Cerebellar nuclear complex (tissue), 1 donor: Measurements from ENCODE around the gene CSF1R.

Experiments
- DNase-seq, 2 experiments: peaks; one replicate each; lab custom pipeline; 2025; lab: John Stamatoyannopoulos, UW

The CSF1R gene

DNA sequence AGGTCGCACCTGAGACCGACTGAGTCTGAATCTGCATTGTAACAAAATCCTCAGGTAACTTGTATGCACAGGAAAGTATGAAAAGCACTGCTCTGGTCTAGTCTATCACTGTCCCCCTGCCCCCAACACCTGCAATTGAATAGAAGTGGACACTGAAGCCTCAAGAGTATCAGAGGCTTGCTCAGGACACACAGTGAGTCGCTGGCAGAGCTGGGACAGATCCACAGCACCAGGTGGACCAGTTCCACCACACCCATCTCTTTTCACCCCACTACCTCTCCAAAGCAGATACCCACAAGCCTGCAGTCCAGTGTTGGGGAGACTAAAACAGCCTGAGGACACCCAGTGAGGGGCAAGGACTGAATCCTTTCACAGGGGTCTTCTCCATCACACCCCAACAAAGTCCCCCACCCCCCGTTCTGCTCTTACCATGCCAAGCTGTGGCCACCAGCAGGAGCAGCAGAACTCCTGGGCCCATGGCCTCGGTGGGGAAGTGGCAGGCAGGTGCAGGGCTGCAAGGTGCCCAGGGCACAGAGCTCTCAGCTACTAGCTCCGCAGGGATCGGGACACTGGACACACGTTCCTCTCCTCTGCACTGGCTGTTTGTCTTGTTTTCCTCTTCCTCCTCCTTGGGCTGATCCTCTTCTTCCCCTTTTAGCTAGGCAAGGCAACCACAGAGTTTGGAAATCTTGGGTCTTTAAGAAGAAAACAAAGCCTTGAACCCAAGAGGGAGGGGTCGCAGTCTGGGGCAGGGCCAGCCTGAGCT is at the start of gene CSF1R:
Gene CSF1R (minus strand): TSS at position 605 of the 766 bp plus-strand sequence. CDS start 127 bp downstream, at position 478.
- DNase-seq, result no peak

DNA sequence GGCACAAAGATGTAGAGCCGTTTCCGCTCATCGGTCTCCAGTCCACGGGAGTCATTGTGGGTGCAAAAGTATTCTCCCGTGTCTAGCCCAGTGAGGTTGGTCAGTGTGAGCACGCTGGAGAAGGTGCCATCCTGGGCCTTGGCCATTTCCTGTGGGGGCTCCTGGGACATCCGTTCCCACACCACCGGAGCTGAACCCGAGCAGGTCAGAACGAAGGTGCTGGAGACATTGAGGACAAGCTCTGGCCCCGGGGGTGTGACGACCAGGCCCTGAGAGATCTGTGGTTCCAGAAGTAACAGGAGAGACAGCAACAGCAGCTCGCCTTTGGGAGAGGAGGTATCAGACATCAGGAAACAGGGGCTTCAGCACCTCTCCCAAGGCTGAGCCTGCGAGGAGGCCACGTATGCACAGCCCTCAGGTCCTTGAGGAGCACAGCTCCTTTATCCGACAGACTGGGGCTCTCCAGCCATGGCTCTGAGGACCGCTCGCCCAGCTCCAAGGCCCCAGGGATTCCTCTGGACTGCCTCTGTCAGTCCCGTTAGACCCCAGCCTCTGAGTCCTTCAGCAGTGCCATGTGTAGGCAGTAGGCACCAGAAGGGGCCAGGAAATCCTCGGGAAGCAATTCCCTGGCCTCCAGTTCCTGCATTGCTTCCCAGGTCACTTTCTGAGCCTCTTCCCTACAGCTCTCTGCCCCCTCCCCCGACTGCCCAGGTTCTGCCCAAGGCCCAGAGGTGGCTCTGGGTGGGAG is 49.4 kb upstream of the CSF1R start:
- DNase-seq, result no peak

DNA sequence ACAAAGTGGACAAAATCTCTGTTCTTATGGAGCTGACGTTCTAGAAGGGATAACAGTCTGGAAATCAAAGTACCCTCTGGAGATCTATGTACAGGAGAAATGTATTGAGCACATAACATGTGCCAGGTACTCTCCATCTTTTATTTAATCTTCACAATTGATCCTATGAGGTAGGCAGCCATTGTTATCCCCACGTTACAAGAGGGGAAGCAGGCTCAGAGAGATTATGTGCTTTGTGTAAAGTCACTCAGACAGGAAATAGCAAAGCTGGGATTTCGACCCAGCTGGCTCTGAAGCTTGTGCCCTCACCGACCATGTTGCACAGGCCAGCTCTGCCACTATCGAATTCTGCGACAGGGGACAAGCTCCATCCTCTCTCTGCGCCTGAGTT is 47.8 kb upstream of the CSF1R start:
- DNase-seq, result no peak

DNA sequence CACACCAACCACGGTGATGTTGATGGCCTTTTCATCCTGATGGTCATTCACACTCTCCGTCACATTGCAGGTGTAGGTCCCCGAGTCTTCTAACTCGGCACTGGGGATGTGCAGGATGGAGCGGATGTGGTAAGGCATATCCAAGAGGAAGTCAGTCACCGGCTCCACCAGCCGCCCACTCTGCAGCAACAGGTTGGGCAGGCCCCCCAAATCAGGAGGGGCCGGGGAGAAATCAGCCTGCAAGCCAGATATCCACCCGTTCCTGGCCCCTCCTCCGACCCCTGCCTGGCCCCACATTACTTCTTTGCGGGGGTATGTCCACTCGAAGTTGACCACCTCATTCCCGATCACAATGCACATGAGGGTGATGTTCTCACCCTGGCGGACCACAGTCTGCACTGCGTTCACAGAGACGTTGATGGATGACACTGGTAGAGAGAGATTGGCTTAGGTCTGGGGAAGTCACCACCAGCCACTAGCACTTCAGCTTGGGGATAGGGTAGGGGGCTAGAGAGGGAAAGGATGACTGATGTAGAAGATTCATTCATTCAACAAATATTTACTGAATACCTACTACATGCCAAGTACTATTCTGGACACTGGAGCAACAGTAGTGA is 47.3 kb upstream of the CSF1R start:
- DNase-seq, result no peak

DNA sequence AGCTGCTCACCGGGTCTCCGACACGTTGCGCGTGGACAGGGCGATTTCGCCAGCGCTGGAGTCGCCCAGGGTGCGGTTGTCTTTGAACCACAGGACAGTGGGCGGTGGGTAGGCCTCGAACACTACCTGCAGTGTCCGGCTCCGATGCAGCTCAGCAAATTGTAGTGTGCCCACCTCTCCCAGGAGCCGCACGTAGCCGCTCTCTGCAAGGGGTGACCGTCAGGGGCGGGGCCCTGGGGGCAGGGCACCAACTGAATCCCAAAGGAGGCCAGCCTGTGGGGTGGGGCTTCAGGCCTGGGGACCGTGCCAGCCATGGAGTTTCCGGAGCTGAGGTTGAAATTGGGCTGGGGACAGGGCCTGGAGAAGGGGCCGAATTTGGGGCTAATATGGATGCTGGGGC is 46.4 kb upstream of the CSF1R start:
- DNase-seq, result no peak

DNA sequence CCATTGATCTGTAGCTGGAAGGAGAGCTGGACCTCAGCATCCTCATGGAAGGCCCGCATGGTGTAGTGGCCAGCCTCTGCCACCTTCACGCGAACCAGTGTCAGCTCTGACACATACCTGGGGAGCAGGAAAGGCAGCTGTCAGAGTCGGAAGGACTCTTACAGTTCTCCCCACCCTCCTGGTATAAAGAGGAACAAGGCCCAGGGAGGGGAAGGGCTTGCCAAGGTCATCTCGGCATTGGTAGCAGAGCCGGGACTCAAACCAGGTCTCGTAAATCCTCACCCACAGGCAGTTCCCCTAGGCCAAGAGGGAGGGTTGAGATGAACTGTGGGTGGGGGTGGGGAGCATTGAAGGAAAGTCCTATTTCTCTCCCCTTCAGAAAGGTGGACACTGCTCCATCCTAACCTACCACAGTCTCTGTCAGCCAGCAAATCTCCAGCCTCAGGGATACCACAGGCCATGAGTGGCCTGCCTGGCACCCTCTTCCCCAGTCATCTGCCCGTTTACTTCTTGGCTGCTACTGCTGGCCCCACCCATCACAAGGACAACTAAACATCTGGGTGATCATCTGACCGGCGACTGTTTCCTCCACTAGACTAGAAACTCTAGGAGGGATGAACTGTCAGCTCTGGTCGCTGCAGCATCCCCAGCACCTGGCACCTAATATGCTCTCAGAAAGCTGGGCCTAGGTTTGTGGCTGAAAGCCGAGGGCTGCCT is 45.8 kb upstream of the CSF1R start:
- DNase-seq, result no peak

DNA sequence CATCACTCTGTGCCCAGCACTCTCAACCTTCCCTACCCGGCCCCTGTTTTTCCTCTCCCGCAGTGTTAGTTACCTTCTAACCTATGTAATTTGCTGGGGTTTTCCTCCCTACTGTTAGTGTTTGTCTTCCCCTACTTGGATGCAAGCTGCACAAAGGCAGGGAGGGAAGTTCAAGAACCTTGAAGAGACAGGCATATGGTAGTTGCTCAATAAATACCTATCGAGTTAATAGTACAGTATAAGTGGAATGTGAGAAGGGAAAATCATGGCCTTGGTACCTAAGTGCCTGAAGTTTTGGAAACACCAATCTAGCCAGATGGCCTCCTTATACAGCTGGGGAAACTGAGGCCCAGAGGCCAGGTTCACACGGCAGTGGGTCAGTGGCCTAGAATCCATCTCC is 45.1 kb upstream of the CSF1R start:
- DNase-seq, result no peak

DNA sequence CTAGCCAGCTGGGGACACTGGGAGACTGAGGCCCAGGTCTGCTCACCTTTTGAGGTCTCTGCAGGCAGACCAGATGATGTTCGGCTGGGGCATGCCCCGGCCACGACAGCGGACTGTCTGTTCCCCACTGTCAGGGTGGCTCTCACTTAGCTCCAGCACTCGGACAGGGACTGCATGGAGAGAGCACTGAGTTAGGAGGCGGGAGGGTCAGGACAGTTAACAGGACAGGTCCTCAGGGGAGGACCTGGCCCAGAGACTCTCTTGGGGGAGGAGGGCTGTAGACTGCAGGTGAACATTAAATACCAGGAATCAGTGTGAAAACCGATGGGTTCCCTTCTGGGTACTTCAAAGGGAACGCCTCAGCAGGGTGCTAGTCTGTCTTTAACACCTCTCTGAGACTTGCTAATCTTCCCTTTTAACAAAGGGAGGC is 44.2 kb upstream of the CSF1R start:
- no peak for DNase-seq

DNA sequence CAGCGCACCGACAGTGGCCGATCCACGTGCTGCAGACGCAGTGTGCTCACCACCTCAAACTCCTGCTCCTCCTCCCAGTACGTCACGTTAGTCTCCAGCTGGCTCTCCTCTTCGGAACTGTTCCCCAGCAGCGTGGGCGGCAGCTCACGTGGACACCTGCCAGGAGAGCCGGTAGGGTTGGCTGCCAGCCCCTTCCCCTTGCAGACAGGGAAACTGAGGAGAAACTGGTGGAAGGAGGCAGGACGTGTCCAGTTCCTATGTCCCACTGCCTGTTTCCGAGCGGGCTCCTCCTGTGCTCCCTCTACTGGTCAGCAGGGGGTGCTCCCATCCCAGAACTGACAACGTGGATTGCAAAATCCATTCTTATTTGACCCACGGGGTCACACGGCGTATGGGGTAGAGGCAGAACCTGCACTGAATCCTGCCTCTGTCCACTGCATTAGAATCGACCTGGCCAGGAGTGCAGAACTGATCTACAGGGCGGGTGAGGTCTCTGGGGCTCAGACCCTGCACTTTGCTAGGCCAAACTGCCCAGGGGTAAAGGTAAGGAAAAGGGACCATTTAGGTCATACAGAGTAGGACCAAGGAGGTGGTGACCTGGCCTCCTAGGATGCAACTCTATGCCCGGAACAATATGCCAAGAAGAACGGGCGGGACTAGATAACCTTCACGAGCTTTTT is 43.6 kb upstream of the CSF1R start:
- no peak for DNase-seq

DNA sequence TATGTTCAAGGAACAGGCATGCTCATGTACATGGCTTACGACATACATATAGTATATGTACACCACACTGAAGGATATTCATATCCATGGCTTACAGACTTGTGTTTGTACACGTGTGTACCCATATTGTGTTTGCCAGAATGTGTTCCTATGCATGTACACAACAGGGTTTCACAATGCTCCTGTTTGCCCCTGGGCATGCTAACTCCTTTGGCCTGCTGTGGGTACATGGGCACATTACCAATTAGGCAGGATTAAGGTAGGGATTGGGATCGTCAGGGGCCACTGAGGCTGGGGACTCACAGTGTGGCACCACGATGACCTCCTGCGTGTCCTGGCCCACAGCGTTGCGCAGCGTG is 43.1 kb upstream of the CSF1R start:
- DNase-seq, result no peak

DNA sequence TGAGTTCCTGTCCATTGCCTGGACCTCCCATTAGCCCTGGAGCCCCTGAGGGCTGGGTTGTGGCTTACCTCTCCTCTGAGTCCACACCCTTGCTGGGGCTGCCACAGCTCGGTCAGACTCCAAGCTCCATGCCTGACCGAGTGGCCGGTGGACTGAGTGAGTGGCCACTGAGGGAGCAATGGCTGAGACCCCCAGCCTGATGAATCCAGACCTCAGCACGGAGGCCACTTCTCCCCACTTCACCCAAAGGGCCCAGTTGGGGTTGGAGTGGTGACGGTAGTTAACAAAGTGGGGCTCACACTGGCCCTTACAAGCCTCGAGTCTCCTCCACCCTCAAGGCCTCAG is 40.5 kb upstream of the CSF1R start:
- DNase-seq, result no peak

DNA sequence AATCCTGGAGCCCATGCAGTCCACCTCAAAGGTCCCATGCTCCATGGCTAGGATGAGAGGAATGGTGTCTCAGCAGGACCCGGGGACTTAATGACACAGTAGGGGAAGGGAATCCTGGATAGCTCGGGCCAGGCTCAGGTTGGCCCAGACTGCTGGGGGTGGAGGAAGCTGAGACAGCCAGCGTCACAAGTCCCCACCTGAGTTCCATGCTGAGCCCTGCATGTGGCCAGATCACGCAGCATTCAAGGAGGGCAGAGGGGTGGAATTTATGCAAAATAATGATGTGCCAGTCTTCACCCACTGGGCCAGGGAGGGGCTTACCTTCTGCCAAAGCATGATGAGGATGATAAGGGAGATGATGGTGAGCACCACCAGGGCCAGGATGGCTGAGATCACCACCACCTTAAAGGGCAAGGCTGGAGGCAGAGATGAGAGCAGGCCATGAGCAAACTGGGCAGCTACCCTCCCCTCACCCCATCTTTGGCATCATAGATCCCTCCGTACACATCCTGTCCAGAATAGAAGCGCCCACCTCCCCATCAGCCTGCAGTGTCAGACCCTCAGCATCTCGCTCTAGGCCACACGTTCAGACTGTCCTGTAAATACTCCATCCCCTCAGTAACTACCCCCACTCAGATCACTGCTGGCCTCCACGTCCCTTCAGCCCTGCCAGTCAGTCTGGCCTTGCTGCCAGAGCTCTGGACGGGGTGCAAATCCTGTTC is 40.0 kb upstream of the CSF1R start:
- DNase-seq, result no peak

DNA sequence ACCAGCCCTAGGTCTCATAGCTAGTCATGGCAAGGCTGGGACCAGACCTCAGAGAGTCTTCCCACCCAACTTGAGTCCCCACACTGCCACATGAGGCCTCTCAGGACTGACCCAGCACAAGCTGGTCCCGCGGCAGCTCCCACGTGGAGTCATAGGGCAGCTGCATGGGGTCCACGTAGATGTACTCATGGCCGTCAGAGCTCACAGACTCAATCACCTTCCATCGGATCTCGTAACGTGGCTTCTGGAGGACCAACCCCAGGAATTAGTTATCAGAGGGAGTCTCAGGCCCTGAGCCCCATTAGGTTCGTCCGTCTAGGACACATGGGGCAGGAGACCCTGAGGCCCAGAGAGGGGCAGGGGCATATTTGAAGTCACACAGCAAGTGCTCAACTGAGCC is 39.0 kb upstream of the CSF1R start:
- no peak for DNase-seq

DNA sequence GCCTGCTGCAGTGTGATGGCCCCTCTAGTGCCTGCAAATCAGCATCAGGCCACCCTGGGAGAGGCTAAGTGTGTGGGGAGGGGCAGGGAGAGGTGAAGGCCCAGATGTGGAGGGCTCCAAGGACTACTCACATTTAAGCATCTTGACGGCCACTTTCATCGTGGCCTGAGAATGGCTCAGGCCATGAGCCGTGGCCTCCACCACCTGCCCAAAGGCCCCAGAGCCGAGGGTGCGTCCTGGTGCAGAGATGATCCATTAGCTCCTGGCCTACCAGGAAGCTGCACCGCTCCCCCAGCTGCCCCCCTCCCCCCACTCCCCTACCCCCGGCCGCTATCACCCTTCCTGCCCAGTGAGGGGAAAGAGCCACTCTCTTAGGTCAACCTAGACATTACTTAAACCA is 38.2 kb upstream of the CSF1R start:
- no peak for DNase-seq

DNA sequence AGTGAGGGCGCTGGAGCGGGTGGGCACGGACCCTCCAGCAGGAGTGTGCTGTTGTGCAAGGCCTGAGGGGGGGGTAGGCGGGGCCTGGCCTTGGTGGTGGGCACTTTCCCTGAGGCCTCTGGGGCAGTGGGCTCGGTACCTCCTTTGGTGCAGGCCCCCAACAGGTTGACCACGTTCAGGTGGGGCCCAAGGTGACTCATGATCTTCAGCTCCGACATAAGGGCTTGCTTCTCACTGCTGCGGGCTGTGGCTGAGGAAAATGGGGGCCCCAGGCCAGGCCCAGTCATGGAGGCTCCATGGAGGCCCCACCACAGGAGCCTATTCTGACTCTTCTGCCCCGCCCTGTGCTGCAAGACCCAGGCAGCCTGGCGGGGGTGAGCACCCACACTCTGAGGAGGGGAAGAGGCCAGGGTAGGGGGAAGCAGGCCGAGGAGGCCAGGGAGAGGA is 37.8 kb upstream of the CSF1R start:
- no peak for DNase-seq

DNA sequence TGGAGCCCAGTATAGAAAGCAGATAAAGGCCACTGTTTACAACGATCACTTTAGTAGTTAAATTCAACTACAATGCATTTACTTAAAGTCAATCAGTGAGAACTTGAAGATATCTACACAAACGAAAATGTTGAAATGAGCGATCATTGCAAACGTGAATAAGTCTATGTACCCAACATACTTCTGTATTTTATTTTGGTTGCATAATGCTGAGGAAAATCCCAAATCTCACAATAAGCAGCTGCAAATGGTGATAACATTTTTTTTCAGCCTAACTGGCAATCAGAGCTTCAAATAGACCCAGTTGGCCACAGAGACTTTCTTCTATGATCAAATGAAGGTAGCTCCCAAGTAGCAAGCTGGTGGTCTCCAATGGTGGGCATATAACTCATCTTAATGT is 37.2 kb upstream of the CSF1R start:
- DNase-seq, result no peak

DNA sequence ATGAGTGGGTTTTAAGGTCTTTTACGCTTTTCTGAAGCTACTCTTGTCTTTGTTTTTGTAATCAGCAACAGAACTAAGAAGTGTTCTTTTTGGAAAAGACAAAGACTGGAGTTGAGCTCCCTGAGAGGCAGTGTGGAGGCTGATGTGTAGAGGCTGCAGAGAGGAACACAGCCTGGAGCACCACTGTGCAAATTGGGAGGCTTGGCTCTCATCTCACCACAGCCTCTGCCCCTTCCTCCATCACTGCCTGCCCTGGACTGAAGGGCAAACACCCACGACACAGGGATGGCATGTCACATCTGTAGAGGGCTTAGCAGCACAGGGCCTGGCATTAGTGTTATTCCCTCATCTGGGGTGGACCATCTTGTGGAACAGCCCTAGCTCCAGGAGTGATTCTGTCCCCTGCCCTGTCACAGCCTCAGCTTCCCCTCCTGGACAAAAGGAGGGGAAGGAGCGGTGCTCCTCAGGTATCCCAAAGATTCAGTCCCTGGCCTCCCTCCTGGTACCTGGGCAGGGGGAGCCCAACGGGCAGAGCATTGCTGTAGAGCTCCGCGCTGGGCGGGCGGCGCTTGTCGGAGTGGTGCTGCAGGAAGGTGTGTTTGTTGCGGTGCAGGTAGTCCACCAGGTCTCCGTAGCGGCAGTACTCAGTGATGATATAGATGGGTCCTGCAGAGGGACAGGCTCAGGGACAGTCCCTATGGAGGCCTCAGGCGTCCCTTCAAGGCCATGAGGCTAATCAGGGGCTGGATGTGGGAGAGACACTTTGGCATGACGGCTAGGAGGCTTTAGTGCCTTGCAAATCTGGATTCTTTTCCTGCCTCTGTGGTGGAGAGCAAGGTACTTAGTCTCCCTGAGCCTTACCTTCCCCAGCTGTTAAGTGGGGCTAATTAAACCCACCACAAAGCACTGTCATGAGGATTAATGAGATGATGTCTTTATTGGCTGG is 36.5 kb upstream of the CSF1R start:
- no peak for DNase-seq

DNA sequence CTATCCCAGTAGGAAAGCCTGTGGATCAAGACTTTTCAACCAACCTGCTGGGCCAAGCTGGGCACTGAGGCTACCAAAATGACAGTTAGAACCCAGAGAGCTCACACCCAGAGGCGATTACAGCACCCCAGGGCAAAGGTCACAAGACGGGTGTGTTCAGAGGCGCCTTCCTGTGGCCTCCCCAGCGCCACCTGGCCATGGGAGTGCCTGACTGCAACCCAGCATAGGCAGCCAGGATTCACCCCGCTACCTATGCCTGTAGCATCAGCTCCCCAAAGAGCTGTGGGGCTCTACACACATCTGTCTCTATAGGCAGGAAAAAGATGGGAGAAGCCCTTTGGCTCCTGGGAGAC is 35.8 kb upstream of the CSF1R start:
- DNase-seq, result no peak

DNA sequence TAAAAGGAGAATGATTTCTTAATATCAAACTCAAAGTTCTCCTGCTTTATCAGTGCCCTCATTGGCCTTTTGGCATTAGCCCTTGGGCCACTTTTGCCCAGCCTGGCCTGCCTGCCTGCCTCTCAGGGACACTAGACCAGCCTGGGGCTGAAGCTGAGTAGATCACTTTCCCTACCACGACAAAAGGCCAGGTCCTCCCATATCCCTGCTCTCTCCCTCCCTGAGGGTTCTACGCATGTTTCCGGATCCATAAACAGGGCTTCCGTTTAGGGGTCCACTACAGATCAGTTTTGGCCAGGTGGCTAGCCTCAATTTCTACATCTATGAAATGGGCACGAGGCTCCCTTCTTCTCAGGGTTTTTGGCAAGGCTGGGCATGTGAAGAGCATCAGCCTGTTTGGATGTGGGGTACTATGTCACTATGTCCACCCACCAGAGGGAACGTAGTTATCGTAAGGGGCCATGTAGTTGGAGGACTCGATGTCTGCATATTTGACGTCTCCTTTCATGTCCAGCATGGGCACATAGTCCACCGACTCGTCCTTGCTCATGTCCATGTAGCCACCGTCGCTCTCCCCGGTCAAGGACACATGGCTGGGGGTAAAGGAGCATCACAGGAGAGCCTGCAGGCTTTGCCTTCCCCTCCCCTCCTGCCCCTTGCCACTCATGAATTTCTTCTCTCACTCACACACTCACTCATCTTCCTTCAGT is 35.2 kb upstream of the CSF1R start:
- no peak for DNase-seq
